NCI-H187 (cell line): ENCODE measurements around the gene AGBL1.

Experiments used
- DNase-seq, 2 experiments: peaks; one replicate each; lab custom pipeline; 2025; lab: John Stamatoyannopoulos, UW

The AGBL1 gene

DNA sequence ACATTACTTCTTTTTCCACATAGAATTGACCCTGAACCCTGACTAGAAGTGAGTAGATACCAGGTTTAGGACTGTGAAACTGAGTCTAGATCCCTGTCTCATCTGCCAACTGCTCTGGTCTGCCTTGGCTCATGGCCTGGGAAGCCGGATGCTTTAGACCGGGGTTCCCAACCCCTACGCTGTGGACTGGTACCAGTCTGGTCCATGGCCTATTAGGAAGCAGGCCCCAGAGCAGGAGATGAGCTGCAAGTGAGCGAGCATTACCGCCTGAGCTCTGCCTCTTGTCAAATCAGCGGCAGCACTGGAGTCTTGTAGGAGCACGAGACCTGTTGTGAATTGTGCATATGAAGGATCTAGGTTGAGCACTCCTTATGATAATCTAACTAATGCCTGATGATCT lies 734.2 kb downstream of the AGBL1 start:
- no peak for DNase-seq

GRCh38 chr15:86829245-86829644 lies 749.6 kb downstream of the AGBL1 start:
- no peak for DNase-seq

GRCh38 chr15:86830304-86830703 lies 750.6 kb downstream of the AGBL1 start:
- no peak for DNase-seq

DNA sequence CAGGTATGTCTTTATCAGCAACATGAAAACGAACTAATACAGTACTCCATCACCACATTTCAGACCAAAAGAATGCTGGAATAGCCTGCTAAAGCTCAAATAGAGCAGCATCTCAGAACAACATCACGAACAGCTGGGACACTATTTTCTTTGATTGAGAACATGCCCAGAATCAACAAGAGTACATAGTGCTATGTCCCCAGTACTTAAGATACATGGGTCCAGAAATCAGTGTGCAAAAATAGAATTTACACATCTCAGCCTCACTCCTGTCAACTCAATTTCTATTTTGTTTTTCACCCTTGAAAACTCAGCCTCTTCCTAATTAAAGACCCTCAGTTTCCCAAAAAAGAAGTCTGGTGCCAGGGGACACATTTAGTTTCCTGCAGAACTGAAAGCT lies 753.9 kb downstream of the AGBL1 start:
- no peak for DNase-seq

GRCh38 chr15:86834115-86834863 lies 754.6 kb downstream of the AGBL1 start:
- DNase-seq = no peak

GRCh38 chr15:86837294-86838061 lies 757.8 kb downstream of the AGBL1 start:
- no peak for DNase-seq

DNA sequence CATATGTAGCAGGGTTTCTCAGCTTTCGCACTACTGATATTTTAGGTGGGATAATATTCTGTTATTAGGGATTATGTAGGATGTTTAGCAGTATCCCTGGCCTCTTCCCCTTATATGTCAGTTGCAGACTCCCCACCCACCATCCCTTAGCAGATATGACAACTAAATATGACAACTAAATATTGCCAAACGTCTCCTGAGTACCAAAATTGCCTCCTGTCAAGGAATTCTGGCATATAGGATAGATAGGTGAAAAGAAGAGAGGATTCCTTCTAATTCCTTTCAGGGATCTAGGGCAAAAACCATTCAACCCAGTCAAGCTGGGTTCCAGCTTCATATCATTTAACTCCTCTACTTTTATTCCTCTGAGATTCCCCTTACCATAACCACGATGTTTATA lies 759.8 kb downstream of the AGBL1 start:
- DNase-seq = no peak

GRCh38 chr15:86840996-86841395 lies 761.3 kb downstream of the AGBL1 start:
- DNase-seq = no peak

DNA sequence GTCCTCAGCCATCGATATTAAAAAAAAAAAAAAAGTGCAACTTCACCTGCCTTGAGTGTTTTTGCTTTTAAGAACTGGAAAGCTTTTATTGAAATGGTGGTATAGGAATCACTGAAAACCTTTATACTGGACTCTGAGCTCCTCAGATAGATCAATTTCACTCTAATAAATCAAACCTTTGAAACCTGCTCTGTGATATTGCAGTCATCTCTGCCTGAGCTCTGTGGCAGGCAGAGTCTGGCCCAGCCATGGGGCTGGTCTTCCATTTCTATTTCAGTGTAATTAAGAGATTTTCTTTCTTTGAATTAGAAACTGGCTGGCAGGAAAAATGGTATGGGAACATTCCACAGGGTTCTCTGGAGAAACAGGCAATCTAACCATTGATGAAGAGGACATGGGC lies 762.5 kb downstream of the AGBL1 start:
- no peak for DNase-seq

DNA sequence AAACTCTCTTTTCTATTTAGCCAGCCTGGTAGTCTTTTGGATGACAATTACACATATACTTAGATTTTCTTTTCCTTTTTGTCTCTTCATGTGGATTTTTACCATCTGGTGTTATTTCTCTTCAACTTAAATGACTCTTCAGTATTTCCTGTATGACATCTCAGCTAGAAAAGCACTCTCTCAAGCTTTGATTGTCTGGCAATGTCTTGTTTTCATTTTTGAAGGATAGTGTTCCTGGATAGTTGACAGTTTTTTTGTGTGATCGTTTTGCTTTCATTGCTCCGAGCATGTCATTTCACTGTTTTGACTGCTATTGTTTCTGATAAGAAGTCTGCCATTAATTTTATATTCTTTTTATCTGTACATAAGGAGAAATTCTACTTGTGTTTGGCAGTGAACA lies 766.4 kb downstream of the AGBL1 start:
- no peak for DNase-seq

GRCh38 chr15:86849136-86849535 lies 769.5 kb downstream of the AGBL1 start:
- DNase-seq = no peak

GRCh38 chr15:86849558-86850285 lies 770.1 kb downstream of the AGBL1 start:
- DNase-seq = no peak

GRCh38 chr15:86850939-86851338 lies 771.3 kb downstream of the AGBL1 start:
- DNase-seq = no peak

DNA sequence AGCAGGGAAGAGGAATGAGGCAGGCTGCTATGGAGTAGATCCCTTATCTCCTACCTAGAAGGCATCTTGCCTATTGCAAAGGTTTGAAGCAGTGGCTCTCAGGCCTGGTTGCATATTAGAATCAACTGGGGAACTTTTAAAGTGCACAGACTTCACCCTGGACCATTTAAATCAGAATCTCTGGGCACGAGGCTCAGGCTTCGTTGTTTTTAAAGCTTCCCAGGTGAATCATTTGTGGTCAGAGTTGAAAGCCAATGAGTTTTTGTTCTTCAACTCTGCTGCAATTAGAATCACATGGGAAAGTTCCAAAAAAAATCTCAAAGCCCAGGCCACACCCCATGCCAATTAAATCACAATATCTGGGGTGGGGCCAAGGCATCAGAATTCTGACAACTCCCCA lies 773.1 kb downstream of the AGBL1 start:
- DNase-seq = no peak

- DNase-seq = no peak
These were observed 774.5 kb downstream of the AGBL1 start for GRCh38 chr15:86854176-86854575.

- no peak for DNase-seq
These were observed 775.9 kb downstream of the AGBL1 start for GRCh38 chr15:86855307-86856291.

- DNase-seq = no peak
These were observed 778.0 kb downstream of the AGBL1 start for GRCh38 chr15:86857701-86858100.

DNA sequence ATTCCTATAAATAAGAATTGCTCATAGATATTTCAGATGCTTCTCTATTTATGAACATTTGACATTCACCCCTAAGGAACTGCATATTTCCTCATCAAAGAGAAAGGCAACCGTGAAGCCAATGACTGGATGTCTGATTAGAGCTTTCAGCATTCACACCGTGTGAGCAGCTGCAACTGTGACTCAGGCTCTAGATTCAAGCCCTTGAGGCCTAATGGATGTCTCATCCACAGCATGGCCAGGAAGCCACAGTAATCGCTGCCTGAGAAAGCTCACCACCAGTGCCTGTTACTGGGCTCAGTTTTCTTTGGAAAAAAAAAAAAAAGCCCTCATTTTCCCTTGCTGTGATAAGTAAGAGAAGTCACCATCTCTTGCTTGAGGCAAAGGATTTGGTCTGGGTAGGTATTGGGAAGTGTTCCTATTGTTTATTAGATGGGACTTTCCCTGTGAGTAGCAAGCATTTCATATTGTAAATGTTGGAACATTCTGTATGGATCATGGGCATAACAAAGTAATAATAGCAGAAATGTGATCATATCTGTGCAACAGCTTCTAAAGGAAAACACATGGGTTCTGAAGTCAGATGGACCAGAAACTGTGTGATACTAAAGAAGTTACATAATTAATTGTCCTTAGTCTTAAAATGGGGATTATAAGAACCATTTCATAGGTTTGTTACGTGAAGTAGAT lies 783.7 kb downstream of the AGBL1 start:
- DNase-seq = no peak

GRCh38 chr15:86865920-86866319 lies 786.2 kb downstream of the AGBL1 start:
- DNase-seq = no peak

DNA sequence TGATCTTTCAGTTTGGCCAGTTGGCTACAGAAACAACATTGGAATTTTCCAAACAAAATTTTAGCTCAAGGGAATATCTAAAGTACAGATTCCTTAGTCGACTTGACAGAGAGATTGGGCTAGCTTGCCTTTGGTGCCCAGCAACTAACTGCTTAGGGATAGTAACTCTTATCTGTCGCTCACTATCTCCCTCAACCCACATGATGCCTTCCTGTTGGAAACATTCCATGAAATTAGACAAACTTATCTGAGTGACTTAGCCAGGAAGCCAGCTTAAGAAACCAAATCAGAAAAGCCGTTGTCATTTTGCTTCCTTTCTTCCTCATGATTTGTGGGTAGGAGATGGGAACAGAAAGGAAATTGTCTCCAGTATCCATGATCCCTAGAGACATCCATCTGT lies 791.2 kb downstream of the AGBL1 start:
- no peak for DNase-seq

GRCh38 chr15:86871964-86872363 lies 792.3 kb downstream of the AGBL1 start:
- DNase-seq = no peak
